GM19025 (cell line): ENCODE data around the gene SLC4A8.

Experiments
- ATAC-seq: cut with Tn5 transposase; IDR thresholded peaks from one replicate; pipeline ENCODE4 v1.9.1; 2021; ENCODE audit warnings: mild to moderate bottlenecking, low read depth, moderate library complexity; ENCODE audit not compliant: unreplicated experiment

SLC4A8 gene

DNA sequence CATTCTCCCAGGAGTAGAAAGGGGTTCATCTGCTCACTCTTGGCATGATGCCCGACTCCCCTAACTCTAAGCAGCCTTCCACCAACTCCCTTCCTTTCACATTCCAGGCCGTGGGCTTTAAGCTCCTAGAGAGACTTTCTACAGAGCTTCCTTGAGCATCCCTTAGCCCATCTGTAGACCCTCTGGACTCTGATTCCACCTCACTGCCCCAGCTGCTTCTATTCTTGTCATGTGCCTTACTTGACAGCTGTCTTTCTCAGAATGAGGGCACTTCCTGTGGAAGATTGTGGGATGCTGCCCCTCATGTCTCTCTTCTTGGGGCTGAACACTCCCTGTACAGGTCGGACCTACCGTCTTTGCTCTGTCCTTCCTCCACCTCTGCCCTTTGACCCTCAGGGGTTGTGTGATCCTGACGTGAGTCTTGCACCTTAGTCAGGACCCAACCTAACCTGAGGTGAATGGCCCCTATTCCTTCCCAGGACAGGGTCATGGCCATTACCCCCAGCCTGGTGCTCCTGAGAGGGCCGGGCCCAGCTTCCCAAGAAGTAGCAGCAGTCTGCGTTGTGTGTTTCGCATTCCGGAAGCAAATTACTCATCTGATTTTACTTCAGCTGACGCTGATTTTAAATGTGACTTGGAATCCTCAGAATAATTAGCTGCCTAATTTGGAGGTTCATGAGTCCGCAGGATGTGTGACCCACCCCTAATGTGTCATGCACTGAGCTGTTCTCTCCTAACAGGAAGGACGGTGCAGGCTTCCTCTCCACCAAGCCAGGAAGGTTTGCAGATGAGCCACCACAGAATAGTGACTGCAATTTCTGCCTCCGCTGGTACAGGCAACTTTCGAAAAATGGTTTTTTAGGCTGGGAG lies 30.7 kb upstream of the SLC4A8 start:
- no peak for ATAC-seq

- no peak for ATAC-seq
Observed at GRCh38 chr12:51395283-51396230, 29.1 kb upstream of the SLC4A8 start.

GRCh38 chr12:51397670-51398069 lies 27.0 kb upstream of the SLC4A8 start:
- no peak for ATAC-seq

GRCh38 chr12:51399891-51400290 lies 24.7 kb upstream of the SLC4A8 start:
- no peak for ATAC-seq

DNA sequence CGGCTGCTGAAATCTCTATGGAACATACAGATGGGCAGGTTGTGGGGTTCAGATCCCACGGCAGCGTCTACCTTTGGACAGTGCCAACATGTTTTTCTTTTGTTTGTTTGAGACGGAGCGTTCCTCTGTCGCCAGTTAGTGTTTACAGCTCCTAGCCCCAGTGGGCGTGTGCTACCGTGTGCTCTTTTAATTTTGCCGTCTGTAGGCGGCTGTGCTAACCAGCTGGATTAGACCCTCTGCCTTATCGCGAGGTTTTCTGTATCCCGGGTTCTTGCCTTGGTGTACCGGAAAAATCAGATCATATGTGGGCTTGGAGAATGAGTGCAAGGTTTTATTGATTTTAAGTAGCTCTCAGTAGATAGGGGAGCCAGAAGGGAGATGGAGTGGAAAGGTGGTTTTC lies 23.6 kb upstream of the SLC4A8 start:
- no peak for ATAC-seq

GRCh38 chr12:51401486-51401885 lies 23.1 kb upstream of the SLC4A8 start:
- no peak for ATAC-seq

GRCh38 chr12:51401900-51402299 lies 22.7 kb upstream of the SLC4A8 start:
- no peak for ATAC-seq

DNA sequence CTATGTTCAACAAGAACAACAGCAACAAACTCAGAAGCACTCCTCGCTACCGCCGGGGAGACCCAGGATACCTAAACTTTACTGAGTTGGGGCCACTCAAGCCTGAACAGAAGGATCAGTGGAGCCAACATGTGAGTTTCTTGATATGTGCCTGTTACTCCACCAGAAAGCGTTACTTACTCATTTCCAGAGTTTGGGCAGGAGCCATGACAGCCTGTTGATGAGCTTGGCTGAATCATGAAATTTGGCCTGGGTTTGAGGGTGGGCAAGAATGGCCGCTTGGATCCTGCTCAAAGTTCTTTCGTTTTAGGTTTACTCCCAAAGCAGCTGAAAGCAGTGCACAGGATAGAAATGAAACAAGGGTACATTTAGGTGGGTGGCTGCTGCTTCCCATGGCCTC lies 21.5 kb upstream of the SLC4A8 start:
- ATAC-seq = no peak

DNA sequence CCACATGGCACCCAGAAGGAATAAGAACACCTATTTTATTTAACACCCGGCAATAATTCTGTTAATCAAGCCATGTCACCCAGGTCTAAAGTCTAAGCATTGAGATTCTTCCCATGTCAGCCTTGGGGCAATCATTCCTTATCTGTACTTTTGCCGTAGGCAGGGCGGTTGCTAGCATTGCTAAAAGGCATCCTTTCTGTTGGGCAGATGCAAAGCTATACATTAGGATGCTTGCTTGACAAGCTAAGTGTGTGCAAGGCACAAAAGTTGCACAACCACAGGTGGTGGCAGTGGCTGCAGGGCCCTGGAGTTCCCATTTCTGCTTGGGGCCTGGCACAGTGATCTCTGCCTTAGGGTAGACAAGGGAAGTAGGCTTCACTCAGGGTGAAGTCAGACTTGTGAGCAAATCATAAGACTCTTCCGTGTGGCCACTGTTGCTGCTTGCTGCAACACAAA lies 20.9 kb upstream of the SLC4A8 start:
- ATAC-seq = no peak

- no peak for ATAC-seq
Observed at GRCh38 chr12:51404627-51405026, 20.0 kb upstream of the SLC4A8 start.

GRCh38 chr12:51405801-51406207 lies 18.8 kb upstream of the SLC4A8 start:
- ATAC-seq = no peak

GRCh38 chr12:51406290-51406689 lies 18.3 kb upstream of the SLC4A8 start:
- no peak for ATAC-seq

DNA sequence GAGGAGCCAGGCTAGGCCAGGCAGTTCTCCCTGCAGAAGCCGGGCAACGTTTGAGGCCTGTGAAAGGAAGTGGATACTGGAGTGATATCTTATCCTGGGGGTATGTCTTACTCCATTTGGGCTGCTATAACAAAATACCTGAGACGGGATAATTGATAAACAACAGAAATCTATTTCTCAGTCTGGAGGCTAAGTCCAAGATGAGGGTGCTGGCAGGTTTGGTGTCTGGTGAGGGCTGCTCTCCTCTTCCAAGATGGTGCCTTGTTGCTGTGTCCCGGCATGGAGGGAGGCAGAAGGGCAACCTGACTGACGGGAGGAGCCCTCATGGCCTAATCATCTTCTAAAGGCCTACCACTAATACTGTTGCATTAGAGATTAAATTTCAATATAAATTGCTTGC lies 17.8 kb upstream of the SLC4A8 start:
- no peak for ATAC-seq

DNA sequence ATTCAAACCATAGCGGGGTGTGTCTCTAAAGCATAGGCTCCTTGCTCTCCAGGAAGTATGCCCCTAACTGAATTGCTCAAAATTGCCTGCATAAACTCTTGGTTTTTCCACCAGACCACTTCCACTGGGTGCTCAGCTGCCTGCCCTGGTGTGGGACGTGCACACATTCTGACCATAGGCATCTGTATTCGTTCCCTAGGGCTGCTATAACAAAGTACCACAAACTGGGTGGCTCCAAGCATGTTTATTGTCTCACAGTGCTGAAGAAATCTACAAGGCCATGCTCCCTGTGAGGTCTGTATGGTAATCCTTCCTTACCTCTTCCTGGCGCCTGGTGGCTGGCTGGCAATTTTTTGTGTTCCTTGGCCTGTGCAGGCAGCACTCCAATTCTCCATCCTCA lies 17.0 kb upstream of the SLC4A8 start:
- ATAC-seq = no peak

- no peak for ATAC-seq
Observed at GRCh38 chr12:51409846-51410245, 14.8 kb upstream of the SLC4A8 start.

GRCh38 chr12:51413149-51413548 lies 11.5 kb upstream of the SLC4A8 start:
- ATAC-seq = no peak

GRCh38 chr12:51413791-51414190 lies 10.8 kb upstream of the SLC4A8 start:
- no peak for ATAC-seq

GRCh38 chr12:51415931-51416330 lies 8.7 kb upstream of the SLC4A8 start:
- no peak for ATAC-seq

DNA sequence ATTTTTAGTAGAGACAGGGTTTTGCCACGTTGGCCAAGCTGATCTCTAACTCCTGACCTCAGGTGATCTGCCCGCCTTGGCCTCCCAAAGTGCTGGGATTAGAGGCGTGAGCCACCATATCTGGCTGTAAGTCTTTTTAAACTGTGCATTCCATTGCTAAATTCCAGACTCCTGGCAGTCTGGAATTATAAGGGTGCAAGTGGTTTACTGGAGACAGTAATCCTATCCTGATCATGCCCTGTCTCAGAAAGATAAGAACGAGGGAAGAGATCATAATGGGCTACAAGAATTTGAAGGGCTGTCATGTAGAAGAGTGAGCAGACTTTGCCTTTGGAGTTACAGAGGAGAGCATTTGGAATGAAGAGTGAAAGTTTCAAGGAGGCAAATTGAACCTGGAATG lies 6.8 kb upstream of the SLC4A8 start:
- ATAC-seq = no peak

GRCh38 chr12:51419425-51420193 lies 5.0 kb upstream of the SLC4A8 start:
- no peak for ATAC-seq
